ENCODE measurements around the gene DST.

DST gene

GRCh38 chr6:56450882-56451739 is 191.6 kb downstream of the DST start:
- no peaks in the 10 kb centered on the region for H3K4me1 ChIP-seq (ENCODE audit: control insufficient read depth, low read length)
- no peaks in the 10 kb centered on the region for H3K36me3 ChIP-seq (ENCODE audit: control insufficient read depth, low read length)
- no peak overlapping the region for H3K4me3 ChIP-seq (ENCODE audit: low read length)
- H3F3A ChIP-seq (ENCODE audit: control insufficient read depth, insufficient read depth), result no peaks in the 10 kb centered on the region
- no peaks in the 10 kb centered on the region for H3K9me3 ChIP-seq (ENCODE audit: control insufficient read depth, insufficient read depth, low read length)
- no peaks in the 10 kb centered on the region for H4K20me1 ChIP-seq (ENCODE audit: control insufficient read depth, insufficient read depth, low read depth, low read length)
- no peak overlapping the region for H3K4me2 ChIP-seq (ENCODE audit: low read length)
- no peaks in the 10 kb centered on the region for H3K79me2 ChIP-seq (ENCODE audit: control insufficient read depth, low read length)
- no peaks in the 10 kb centered on the region for H3K9me2 ChIP-seq (replicated peaks; ENCODE audit: control insufficient read depth, low read length)
- H3K27me3 ChIP-seq (ENCODE audit: control insufficient read depth, low read length), result no peaks in the 10 kb centered on the region
- H3K27ac ChIP-seq (ENCODE audit: low read depth, low read length), result no peak overlapping the region
- no peak for TF ChIP-seq CTCF (IDR thresholded peaks at IDR 0.05; ENCODE audit: low read depth, low read length, poor library complexity, severe bottlenecking)

DNA sequence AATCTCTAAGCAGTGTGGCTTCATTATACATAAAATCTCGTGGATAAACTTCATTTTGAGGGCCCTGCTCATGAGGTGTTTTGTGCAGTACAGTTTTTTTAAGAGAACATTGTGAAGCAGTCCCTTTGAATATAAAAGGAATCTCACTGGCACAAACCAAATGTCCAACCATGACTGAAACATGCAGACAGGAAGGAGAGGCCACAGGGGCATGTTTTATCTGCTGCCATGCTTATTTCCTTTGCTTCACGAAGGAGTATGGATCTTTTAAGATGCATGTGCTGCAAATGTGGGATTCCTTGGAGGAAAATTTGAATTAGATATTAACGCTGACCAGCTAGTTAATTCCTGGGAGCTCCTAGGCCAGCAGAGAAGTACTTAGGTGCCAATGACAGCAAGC is 192.3 kb downstream of the DST start:
- Histone ChIP-seq H3K4me3 (ENCODE audit: low read length) (no peak overlapping the region), H3K79me2 (ENCODE audit: control insufficient read depth, low read length) (no peaks in the 10 kb centered on the region), H3K4me2 (ENCODE audit: low read length) (no peak overlapping the region), H3K36me3 (ENCODE audit: control insufficient read depth, low read length) (no peaks in the 10 kb centered on the region), H3K9me2 (replicated peaks; ENCODE audit: control insufficient read depth, low read length) (no peaks in the 10 kb centered on the region), H3K4me1 (ENCODE audit: control insufficient read depth, low read length) (no peaks in the 10 kb centered on the region), H3K9me3 (ENCODE audit: control insufficient read depth, insufficient read depth, low read length) (no peaks in the 10 kb centered on the region), H4K20me1 (ENCODE audit: control insufficient read depth, insufficient read depth, low read depth, low read length) (no peaks in the 10 kb centered on the region), H3F3A (ENCODE audit: control insufficient read depth, insufficient read depth) (no peaks in the 10 kb centered on the region), H3K27ac (ENCODE audit: low read depth, low read length) (no peak overlapping the region), H3K27me3 (ENCODE audit: control insufficient read depth, low read length) (no peaks in the 10 kb centered on the region)
- no peak for TF ChIP-seq CTCF (IDR thresholded peaks at IDR 0.05; ENCODE audit: low read depth, low read length, poor library complexity, severe bottlenecking)

DNA sequence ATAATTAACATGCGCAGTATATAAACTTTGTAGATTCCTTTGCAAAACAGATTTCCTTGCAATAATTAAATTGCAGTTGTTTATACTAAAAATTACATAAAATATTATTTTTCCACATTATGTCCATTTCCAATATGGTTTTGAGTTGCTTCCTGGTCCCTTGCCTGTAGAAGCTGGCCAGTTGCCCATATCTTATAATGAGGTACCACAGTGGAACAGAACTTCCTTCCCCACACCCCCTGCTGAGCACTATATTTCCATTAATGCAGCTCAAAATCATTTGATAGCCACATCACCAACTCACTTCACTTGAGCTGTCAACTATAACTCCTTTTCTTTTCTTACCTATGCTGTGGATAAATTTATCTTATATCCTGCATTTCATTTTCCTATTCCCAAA is 194.6 kb downstream of the DST start:
- no peak overlapping the region for H3K4me2 ChIP-seq (ENCODE audit: low read length)
- H3K79me2 ChIP-seq (ENCODE audit: control insufficient read depth, low read length), result no peaks in the 10 kb centered on the region
- H3K4me3 ChIP-seq (ENCODE audit: low read length), result no peak overlapping the region
- H3K27ac ChIP-seq (ENCODE audit: low read depth, low read length), result no peak overlapping the region
- no peak for TF ChIP-seq CTCF (IDR thresholded peaks at IDR 0.05; ENCODE audit: low read depth, low read length, poor library complexity, severe bottlenecking)
- no peak for TF ChIP-seq EZH2phosphoT487 (IDR thresholded peaks at IDR 0.05; ENCODE audit: borderline replicate concordance, low read length)
- no peaks in the 10 kb centered on the region for H3K27me3 ChIP-seq (ENCODE audit: control insufficient read depth, low read length)
- H3K9me3 ChIP-seq (ENCODE audit: control insufficient read depth, insufficient read depth, low read length), result no peaks in the 10 kb centered on the region
- no peaks in the 10 kb centered on the region for H3K9me2 ChIP-seq (replicated peaks; ENCODE audit: control insufficient read depth, low read length)
- H3F3A ChIP-seq (ENCODE audit: control insufficient read depth, insufficient read depth), result no peaks in the 10 kb centered on the region
- no peaks in the 10 kb centered on the region for H3K4me1 ChIP-seq (ENCODE audit: control insufficient read depth, low read length)
- no peaks in the 10 kb centered on the region for H4K20me1 ChIP-seq (ENCODE audit: control insufficient read depth, insufficient read depth, low read depth, low read length)
- H3K36me3 ChIP-seq (ENCODE audit: control insufficient read depth, low read length), result no peaks in the 10 kb centered on the region

All from DOHH2 (cell line).